Smooth muscle cell (in vitro differentiated cells): ENCODE results near the gene TMEM164. TPM values are rescaled to one million over a fixed set of nuclear protein-coding genes. Genes with fewer than 3 reads are reported as not detected.

Experiments
- DNase-seq: peaks from one replicate; lab custom pipeline; 2025; ENCODE audit not compliant: unreplicated experiment; lab: John Stamatoyannopoulos, UW
- H2AFZ ChIP-seq: fragments of 200-600 bp; sonication (generic); 2 replicates; pipeline ENCODE4 v1.6.0; 2016; ENCODE audit warnings: antibody characterized with exemption, low read depth, mild to moderate bottlenecking
- H3F3A ChIP-seq: fragments of 200-600 bp; sonication (generic); 2 replicates; pipeline ENCODE4 v1.6.0; 2017; ENCODE audit warnings: antibody characterized with exemption, low read depth
- H3K27ac ChIP-seq: fragments of 200-600 bp; sonication (generic); 2 replicates; pipeline ENCODE4 v1.5.1; 2016; ENCODE audit warnings: low read depth, mild to moderate bottlenecking
- H3K27me3 ChIP-seq: fragments of 200-600 bp; sonication (generic); 2 replicates; pipeline ENCODE4 v1.6.1; 2016; ENCODE audit warnings: low read depth, mild to moderate bottlenecking
- H3K36me3 ChIP-seq: fragments of 200-600 bp; sonication (generic); 2 replicates; pipeline ENCODE4 v1.5.1; 2016; ENCODE audit warnings: low read depth
- H3K4me1 ChIP-seq: fragments of 200-600 bp; sonication (generic); 2 replicates; pipeline ENCODE4 v1.5.1; 2016; ENCODE audit warnings: low read depth
- H3K4me2 ChIP-seq: fragments of 200-600 bp; sonication (generic); 2 replicates; pipeline ENCODE4 v1.6.0; 2016; ENCODE audit warnings: mild to moderate bottlenecking
- H3K4me3 ChIP-seq: fragments of 200-600 bp; sonication (generic); 2 replicates; pipeline ENCODE4 v1.5.1; 2016; ENCODE audit warnings: mild to moderate bottlenecking
- H3K79me2 ChIP-seq: fragments of 200-600 bp; sonication (generic); 2 replicates; pipeline ENCODE4 v1.6.0; 2016; ENCODE audit warnings: low read depth, mild to moderate bottlenecking
- H3K9ac ChIP-seq: fragments of 200-600 bp; sonication (generic); 2 replicates; pipeline ENCODE4 v1.6.0; 2016; ENCODE audit warnings: low read depth
- H3K9me3 ChIP-seq: fragments of 200-600 bp; sonication (generic); replicated peaks from 2 replicates; pipeline ENCODE4 v1.5.1; 2016; ENCODE audit warnings: low read depth
- H4K20me1 ChIP-seq: fragments of 200-600 bp; sonication (generic); 2 replicates; pipeline ENCODE4 v1.6.0; 2016; ENCODE audit warnings: low read depth
- CTCF ChIP-seq: fragments of 200-600 bp; sonication (generic); IDR thresholded peaks from 2 replicates; pipeline ENCODE4 v1.5.1; 2017; ENCODE audit warnings: borderline replicate concordance, mild to moderate bottlenecking, antibody characterized with exemption; ENCODE audit not compliant: insufficient read depth, poor library complexity, severe bottlenecking
- WGBS: methylation state at CpG from one replicate; pipeline ENCODE4 v1.1.7; 2016; ENCODE audit warnings: low lambda C conversion rate; 5-methylcytosine and 5-hydroxymethylcytosine counted together
- polyA plus RNA-seq: library from polyadenylated mRNA; unstranded; fragments of >200 nt; fragmentation: Nextera tagmentation; extraction: Ambion mirVana; gene quantifications from 2 replicates; pipeline ENCODE4 v1.2.1, GENCODE V29; 2016
- total RNA-seq: library from RNA; depleted of rRNA; stranded (reverse); fragments of >200 nt; gene quantifications from 2 replicates; pipeline ENCODE4 v1.2.3, GENCODE V29; 2014

Gene TMEM164
- total and polyA plus RNA-seq, 2 experiments from 2014 or later: 1.5 to 8.9 TPM

GRCh38 chrX:110132450-110133114, 129.7 kb downstream of the TMEM164 start:
- Histone ChIP-seq H3F3A (no peaks in the 10 kb centered on the region), H3K9ac (no peak overlapping the region), H3K4me1 (no peaks in the 10 kb centered on the region), H3K27ac (no peak overlapping the region), H3K27me3 (no peaks in the 10 kb centered on the region), H4K20me1 (no peaks in the 10 kb centered on the region), H3K9me3 (no peaks in the 10 kb centered on the region), H3K36me3 (no peaks in the 10 kb centered on the region), H3K4me2 (no peak overlapping the region), H2AFZ (no peak overlapping the region), H3K4me3 (no peak overlapping the region), H3K79me2 (no peaks in the 10 kb centered on the region)
- DNase-seq: no peak
- WGBS: 83% methylated on average over 1 of the region's 1 CpG
- TF ChIP-seq CTCF: no peak

GRCh38 chrX:110133735-110134370, 130.9 kb downstream of the TMEM164 start:
- 85% methylated on average over 5 of the region's 5 CpGs for WGBS
- Histone ChIP-seq H3F3A (no peaks in the 10 kb centered on the region), H3K27ac (no peak overlapping the region), H3K9me3 (no peaks in the 10 kb centered on the region), H2AFZ (no peak overlapping the region), H3K4me3 (no peak overlapping the region), H3K36me3 (no peaks in the 10 kb centered on the region), H3K4me1 (no peaks in the 10 kb centered on the region), H4K20me1 (no peaks in the 10 kb centered on the region), H3K79me2 (no peaks in the 10 kb centered on the region), H3K27me3 (no peaks in the 10 kb centered on the region), H3K4me2 (no peak overlapping the region), H3K9ac (no peak overlapping the region)
- TF ChIP-seq CTCF: no peak
- DNase-seq: no peak

GRCh38 chrX:110135618-110136017, 132.7 kb downstream of the TMEM164 start:
- Histone ChIP-seq H3K4me2 (no peak overlapping the region), H4K20me1 (no peaks in the 10 kb centered on the region), H3K79me2 (no peaks in the 10 kb centered on the region), H3K4me1 (no peaks in the 10 kb centered on the region), H3K9me3 (no peaks in the 10 kb centered on the region), H3K36me3 (no peaks in the 10 kb centered on the region), H3K9ac (no peak overlapping the region), H3K4me3 (no peak overlapping the region), H3K27ac (no peak overlapping the region), H3F3A (no peaks in the 10 kb centered on the region), H3K27me3 (no peaks in the 10 kb centered on the region), H2AFZ (no peak overlapping the region)
- DNase-seq: no peak
- no peak for TF ChIP-seq CTCF
- 83% methylated on average over 1 of the region's 1 CpG for WGBS

DNA sequence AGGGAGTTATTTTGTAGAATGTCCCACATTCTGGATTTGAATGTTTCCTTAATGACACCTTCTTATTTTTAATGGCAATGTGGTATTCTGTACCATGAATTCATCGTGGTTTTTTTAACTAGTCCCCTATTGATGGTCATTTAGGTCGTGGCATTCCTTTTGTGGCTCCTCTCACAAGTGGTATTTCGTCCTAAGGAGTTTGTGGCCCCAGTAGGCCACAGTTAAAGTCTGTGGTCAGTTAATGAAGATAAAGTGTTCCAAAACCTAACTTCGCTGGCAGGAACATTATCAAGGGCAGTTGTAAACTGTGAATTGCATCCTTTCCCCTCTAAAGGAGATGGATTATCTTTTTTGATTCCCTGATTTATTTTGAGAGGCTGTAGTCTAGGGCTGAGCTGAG, 133.2 kb downstream of the TMEM164 start:
- H3K36me3 ChIP-seq: no peaks in the 10 kb centered on the region
- no peak overlapping the region for H3K27ac ChIP-seq
- no peak for TF ChIP-seq CTCF
- 30% methylated on average over 4 of the region's 4 CpGs for WGBS
- H3K4me1 ChIP-seq: no peaks in the 10 kb centered on the region
- H3K79me2 ChIP-seq: no peaks in the 10 kb centered on the region
- H2AFZ ChIP-seq: no peak overlapping the region
- no peaks in the 10 kb centered on the region for H3K27me3 ChIP-seq
- no peaks in the 10 kb centered on the region for H3K9me3 ChIP-seq
- no peak overlapping the region for H3K4me2 ChIP-seq
- H4K20me1 ChIP-seq: no peaks in the 10 kb centered on the region
- H3F3A ChIP-seq: no peaks in the 10 kb centered on the region
- H3K9ac ChIP-seq: no peak overlapping the region
- no peak for DNase-seq
- no peak overlapping the region for H3K4me3 ChIP-seq
